AG20443 (cell line): Measurements from ENCODE around the gene LRFN2.

ENCODE experiments used
- DNase-seq: peaks from one replicate; pipeline ENCODE4 v3.0.0; 2012; ENCODE audit warnings: low spot score, mixed read lengths

The LRFN2 gene

GRCh38 chr6:40586369-40587201 lies 579 bp downstream of the LRFN2 start:
- DNase-seq = peak; percentile 28

- no peak for DNase-seq
Measured at GRCh38 chr6:40585651-40586269, 1.4 kb downstream of the LRFN2 start.

GRCh38 chr6:40585223-40585622 lies 1.9 kb downstream of the LRFN2 start:
- no peak for DNase-seq

- no peak for DNase-seq
Measured at GRCh38 chr6:40584741-40585140, 2.4 kb downstream of the LRFN2 start.

- DNase-seq = no peak
Measured at GRCh38 chr6:40583709-40584108, 3.5 kb downstream of the LRFN2 start.

GRCh38 chr6:40582892-40583291 lies 4.3 kb downstream of the LRFN2 start:
- no peak for DNase-seq

GRCh38 chr6:40579101-40579500 lies 8.1 kb downstream of the LRFN2 start:
- no peak for DNase-seq

GRCh38 chr6:40577672-40578071 lies 9.5 kb downstream of the LRFN2 start:
- DNase-seq = no peak

- DNase-seq = no peak
Measured at GRCh38 chr6:40573221-40573620, 13.9 kb downstream of the LRFN2 start.

GRCh38 chr6:40569162-40569910 lies 17.8 kb downstream of the LRFN2 start:
- no peak for DNase-seq

- no peak for DNase-seq
Measured at GRCh38 chr6:40568062-40568708, 19.0 kb downstream of the LRFN2 start.

- DNase-seq = no peak
Measured at GRCh38 chr6:40563111-40563510, 24.1 kb downstream of the LRFN2 start.

- DNase-seq = no peak
Measured at GRCh38 chr6:40559056-40559455, 28.1 kb downstream of the LRFN2 start.

GRCh38 chr6:40558102-40558501 lies 29.1 kb downstream of the LRFN2 start:
- no peak for DNase-seq

- DNase-seq = no peak
Measured at GRCh38 chr6:40556881-40557280, 30.3 kb downstream of the LRFN2 start.

- no peak for DNase-seq
Measured at GRCh38 chr6:40556023-40556422, 31.1 kb downstream of the LRFN2 start.

GRCh38 chr6:40555092-40555491 lies 32.1 kb downstream of the LRFN2 start:
- DNase-seq = no peak

- no peak for DNase-seq
Measured at GRCh38 chr6:40552941-40553340, 34.2 kb downstream of the LRFN2 start.

GRCh38 chr6:40551966-40552505 lies 35.1 kb downstream of the LRFN2 start:
- no peak for DNase-seq

- DNase-seq = peak; percentile 70
Measured at GRCh38 chr6:40550202-40551101, 36.7 kb downstream of the LRFN2 start.

- no peak for DNase-seq
Measured at GRCh38 chr6:40545954-40546353, 41.2 kb downstream of the LRFN2 start.
